Measurements from ENCODE around the gene RCAN3. TPM values are rescaled to one million over a fixed set of nuclear protein-coding genes. Genes with fewer than 3 reads are reported as not detected.
A peak's percentile ranks its signal among the peaks of the same experiment; 100 is the strongest.

Gene RCAN3
- total and polyA plus RNA-seq, 2 of the 13 experiments (the other 11 are each of a cell fraction or from before 2014, with no cell fraction given): 12.2 to 13.3 TPM

DNA sequence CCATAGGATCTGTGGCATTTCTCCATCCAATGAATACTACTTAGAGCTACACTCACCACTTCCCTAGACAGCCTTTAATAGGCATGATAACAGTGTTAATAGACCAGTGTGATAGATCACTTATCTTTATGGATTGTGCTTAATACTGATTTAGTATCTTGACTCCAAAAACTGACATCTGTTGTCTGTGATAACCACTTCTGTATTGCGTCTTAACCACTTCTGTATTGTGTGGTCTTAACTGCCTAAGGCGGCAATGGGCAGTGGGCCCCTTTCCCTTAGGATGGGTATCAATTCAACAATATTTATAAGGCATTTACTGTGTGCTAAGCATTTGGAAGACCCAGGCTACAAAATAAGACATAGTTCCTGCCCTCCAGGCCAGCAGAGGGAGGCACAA is 32.0 kb upstream of the RCAN3 start:
- no TSS peak for BruUV-seq (replicated peaks)
- DNase-seq (ENCODE audit: low spot score) (no peak), FAIRE-seq (no peak), ATAC-seq (no peak)
- no peak overlapping the region for H3K27ac ChIP-seq (ENCODE audit: extremely low read length, insufficient read depth, low read length)
- no peak for TF ChIP-seq ZNF883 (CRISPR knock-in tag; IDR thresholded peaks at IDR 0.05; ENCODE audit: not compliant biosample characterization)
- no peak for TF ChIP-seq ISL2 (CRISPR knock-in tag; IDR thresholded peaks at IDR 0.05)
- TF ChIP-seq, protein P1, sequence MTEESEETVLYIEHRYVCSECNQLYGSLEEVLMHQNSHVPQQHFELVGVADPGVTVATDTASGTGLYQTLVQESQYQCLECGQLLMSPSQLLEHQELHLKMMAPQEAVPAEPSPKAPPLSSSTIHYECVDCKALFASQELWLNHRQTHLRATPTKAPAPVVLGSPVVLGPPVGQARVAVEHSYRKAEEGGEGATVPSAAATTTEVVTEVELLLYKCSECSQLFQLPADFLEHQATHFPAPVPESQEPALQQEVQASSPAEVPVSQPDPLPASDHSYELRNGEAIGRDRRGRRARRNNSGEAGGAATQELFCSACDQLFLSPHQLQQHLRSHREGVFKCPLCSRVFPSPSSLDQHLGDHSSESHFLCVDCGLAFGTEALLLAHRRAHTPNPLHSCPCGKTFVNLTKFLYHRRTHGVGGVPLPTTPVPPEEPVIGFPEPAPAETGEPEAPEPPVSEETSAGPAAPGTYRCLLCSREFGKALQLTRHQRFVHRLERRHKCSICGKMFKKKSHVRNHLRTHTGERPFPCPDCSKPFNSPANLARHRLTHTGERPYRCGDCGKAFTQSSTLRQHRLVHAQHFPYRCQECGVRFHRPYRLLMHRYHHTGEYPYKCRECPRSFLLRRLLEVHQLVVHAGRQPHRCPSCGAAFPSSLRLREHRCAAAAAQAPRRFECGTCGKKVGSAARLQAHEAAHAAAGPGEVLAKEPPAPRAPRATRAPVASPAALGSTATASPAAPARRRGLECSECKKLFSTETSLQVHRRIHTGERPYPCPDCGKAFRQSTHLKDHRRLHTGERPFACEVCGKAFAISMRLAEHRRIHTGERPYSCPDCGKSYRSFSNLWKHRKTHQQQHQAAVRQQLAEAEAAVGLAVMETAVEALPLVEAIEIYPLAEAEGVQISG (CRISPR knock-in tag; IDR thresholded peaks at IDR 0.05): peak; percentile 67; the same call in 1 of the 2 replicates
- TF ChIP-seq ZNF557 (CRISPR knock-in tag; IDR thresholded peaks at IDR 0.05): no peak
- no peak overlapping the region for H3K4me2 ChIP-seq (ENCODE audit: low read depth, low read length)
- H3K36me3 ChIP-seq (replicated peaks in 1 of 2; ENCODE audit: control insufficient read depth in 1 of 2, insufficient read depth in 2 of 2, low read length in 2 of 2): no peaks in the 10 kb centered on the region
- no peaks in the 10 kb centered on the region for H3K27me3 ChIP-seq (ENCODE audit: control insufficient read depth in 1 of 2, insufficient read depth in 2 of 2, low read length in 2 of 2)
- ChIA-PET POLR2A (no interaction called here), CTCF (ENCODE audit: low intra/inter-chr PET ratio, low total read pairs) (no interaction called here)
- no peak overlapping the region for H2AFZ ChIP-seq (ENCODE audit: low read length)
- WGBS (ENCODE audit: low lambda C conversion rate): 92% methylated on average over 2 of the region's 2 CpGs
- peaks cover 19% of the 10 kb centered on the region for H3K4me1 ChIP-seq (ENCODE audit: insufficient read depth, low read length)
- H3K4me3 ChIP-seq (replicated peaks in 1 of 3; ENCODE audit: insufficient read depth in 1 of 3, low read depth in 2 of 3, low read length in 3 of 3): no peak overlapping the region
- no peaks in the 10 kb centered on the region for H3K79me2 ChIP-seq (ENCODE audit: insufficient read depth, low read length)
- in situ Hi-C loops (cut with HindIII; ENCODE audit: extremely low pct_ligation_motif_present, low pct_unique_long_range_greater_than_20kb) (no loop called here), intact Hi-C loops (cut with micrococcal nuclease; ENCODE audit: unreplicated experiment) (no loop called here)
- no peaks in the 10 kb centered on the region for H4K20me1 ChIP-seq (ENCODE audit: insufficient read depth, low read length)
- no peak overlapping the region for H3K9ac ChIP-seq (ENCODE audit: insufficient read depth, low read depth, low read length)
- H3K9me3 ChIP-seq (ENCODE audit: low read length): no peaks in the 10 kb centered on the region

DNA sequence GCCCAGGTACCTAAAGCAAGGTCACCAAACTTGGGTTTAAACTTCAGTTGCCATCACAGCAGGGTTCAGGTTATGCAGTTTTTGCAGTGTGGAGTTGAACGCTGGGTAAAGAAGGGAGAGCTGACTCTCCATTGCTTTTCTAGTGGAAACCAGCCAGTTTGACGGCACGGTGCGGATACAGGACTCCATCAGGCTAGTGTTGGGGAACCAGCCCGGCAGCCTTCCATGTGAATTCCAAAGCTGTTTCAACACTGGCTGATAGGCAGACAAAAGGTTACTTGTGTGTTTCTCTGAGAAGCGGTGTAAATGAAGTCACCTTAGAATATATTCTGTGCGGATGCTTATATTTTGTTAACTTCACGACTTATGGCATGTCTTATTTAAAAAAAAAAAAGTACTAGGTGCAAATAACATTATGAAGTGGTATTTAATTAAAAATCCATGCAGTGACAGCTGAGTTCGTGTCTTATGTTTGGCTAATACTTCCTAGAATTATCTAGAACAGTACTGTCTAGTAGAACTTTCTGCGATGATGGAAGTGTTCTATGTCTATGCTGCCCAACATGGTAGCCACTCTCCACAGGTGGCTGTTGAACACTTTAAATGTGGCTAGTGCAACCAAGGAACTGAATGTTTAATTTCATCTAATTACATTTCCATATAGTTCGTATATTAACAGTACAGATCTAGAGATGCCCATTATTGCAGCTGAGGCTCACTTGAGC is 29.9 kb upstream of the RCAN3 start:
- H3K79me2 ChIP-seq (ENCODE audit: insufficient read depth, low read length): no peaks in the 10 kb centered on the region
- POLR2A ChIA-PET: no interaction called here
- peak overlapping the region; percentile 40; the same call in 1 of the 2 replicates for H3K4me2 ChIP-seq (ENCODE audit: low read depth, low read length)
- H3K9me3 ChIP-seq (ENCODE audit: low read length): no peaks in the 10 kb centered on the region
- CTCF ChIA-PET (ENCODE audit: low intra/inter-chr PET ratio, low total read pairs): no interaction called here
- H3K36me3 ChIP-seq (replicated peaks in 1 of 2; ENCODE audit: control insufficient read depth in 1 of 2, insufficient read depth in 2 of 2, low read length in 2 of 2): no peaks in the 10 kb centered on the region
- WGBS (ENCODE audit: low lambda C conversion rate): 22% methylated on average over 11 of the region's 11 CpGs
- no peaks in the 10 kb centered on the region for H3K27me3 ChIP-seq (ENCODE audit: control insufficient read depth in 1 of 2, insufficient read depth in 2 of 2, low read length in 2 of 2)
- ATAC-seq: peak; percentile 92
- peak; percentile 64 for DNase-seq (ENCODE audit: low spot score)
- no peak overlapping the region for H3K4me3 ChIP-seq (replicated peaks in 1 of 3; ENCODE audit: insufficient read depth in 1 of 3, low read depth in 2 of 3, low read length in 3 of 3)
- no peak overlapping the region for H3K9ac ChIP-seq (ENCODE audit: insufficient read depth, low read depth, low read length)
- FAIRE-seq: peak; percentile 18
- H2AFZ ChIP-seq (ENCODE audit: low read length): no peak overlapping the region
- H3K27ac ChIP-seq (ENCODE audit: extremely low read length, insufficient read depth, low read length): no peak overlapping the region
- H4K20me1 ChIP-seq (ENCODE audit: insufficient read depth, low read length): no peaks in the 10 kb centered on the region
- peaks cover 37% of the 10 kb centered on the region for H3K4me1 ChIP-seq (ENCODE audit: insufficient read depth, low read length)
- TF ChIP-seq PHF8 (CRISPR knock-in tag; IDR thresholded peaks at IDR 0.05) (0 out of 2 replicates have a peak, but pooled peaks have one; percentile 6), HMG20A (CRISPR knock-in tag; IDR thresholded peaks at IDR 0.05; ENCODE audit: borderline replicate concordance) (no peak)
- BruUV-seq (replicated peaks): no TSS peak
- intact Hi-C loops (cut with micrococcal nuclease; ENCODE audit: unreplicated experiment): no loop called here
- in situ Hi-C loops (cut with HindIII; ENCODE audit: extremely low pct_ligation_motif_present, low pct_unique_long_range_greater_than_20kb): no loop called here

Measured in HepG2 (cell line).